LNCAP (cell line): ENCODE measurements around the gene PARN.

Source experiments
- TF ChIP-seq, protein P1 (sequence below): fragments of 450-650 bp; IDR thresholded peaks from 2 replicates; pipeline ENCODE4 v1.5.1; 2017; ENCODE audit warnings: mild to moderate bottlenecking

PARN gene

DNA sequence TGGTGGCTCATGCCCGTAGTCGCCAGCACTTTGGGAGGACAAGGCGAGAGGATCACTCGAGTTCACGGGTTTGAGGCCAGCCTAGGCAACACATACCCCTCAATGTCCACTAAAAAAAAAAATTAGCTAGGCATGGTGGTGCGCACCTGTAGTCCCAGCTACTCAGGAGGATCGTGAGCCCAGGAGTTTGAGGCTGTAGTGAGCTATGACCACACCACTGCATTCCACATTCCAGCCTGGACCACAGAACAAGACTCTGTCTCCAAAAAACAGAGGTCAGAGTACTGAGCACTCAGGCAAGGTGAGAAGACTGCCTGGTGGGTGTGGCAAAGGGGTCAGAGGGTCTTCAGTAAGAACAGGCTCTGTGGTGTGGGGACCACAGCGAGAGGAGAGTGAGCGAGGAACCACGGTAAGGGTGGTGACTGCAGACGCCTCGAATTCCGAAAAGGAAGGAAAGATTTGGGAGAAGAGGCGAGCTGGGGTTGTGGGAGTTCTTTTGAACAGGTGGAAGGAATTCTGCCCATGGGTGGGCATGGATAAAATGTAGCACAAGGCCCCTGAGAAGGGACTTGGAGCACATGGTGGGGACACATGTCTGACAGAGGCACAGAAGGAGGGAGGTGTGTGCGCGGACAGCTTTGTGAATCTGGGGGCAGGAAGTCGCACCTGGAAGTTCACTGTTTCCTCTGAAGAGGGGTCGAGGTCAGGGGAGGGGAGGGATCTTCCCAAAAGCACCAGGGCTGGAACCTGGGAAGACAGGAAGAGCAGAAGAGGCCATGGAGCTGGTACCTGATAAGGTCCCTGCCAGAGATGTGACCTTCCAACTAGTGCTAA, 134.6 kb downstream of the PARN start:
- TF ChIP-seq, protein P1, sequence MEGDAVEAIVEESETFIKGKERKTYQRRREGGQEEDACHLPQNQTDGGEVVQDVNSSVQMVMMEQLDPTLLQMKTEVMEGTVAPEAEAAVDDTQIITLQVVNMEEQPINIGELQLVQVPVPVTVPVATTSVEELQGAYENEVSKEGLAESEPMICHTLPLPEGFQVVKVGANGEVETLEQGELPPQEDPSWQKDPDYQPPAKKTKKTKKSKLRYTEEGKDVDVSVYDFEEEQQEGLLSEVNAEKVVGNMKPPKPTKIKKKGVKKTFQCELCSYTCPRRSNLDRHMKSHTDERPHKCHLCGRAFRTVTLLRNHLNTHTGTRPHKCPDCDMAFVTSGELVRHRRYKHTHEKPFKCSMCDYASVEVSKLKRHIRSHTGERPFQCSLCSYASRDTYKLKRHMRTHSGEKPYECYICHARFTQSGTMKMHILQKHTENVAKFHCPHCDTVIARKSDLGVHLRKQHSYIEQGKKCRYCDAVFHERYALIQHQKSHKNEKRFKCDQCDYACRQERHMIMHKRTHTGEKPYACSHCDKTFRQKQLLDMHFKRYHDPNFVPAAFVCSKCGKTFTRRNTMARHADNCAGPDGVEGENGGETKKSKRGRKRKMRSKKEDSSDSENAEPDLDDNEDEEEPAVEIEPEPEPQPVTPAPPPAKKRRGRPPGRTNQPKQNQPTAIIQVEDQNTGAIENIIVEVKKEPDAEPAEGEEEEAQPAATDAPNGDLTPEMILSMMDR: no peak

DNA sequence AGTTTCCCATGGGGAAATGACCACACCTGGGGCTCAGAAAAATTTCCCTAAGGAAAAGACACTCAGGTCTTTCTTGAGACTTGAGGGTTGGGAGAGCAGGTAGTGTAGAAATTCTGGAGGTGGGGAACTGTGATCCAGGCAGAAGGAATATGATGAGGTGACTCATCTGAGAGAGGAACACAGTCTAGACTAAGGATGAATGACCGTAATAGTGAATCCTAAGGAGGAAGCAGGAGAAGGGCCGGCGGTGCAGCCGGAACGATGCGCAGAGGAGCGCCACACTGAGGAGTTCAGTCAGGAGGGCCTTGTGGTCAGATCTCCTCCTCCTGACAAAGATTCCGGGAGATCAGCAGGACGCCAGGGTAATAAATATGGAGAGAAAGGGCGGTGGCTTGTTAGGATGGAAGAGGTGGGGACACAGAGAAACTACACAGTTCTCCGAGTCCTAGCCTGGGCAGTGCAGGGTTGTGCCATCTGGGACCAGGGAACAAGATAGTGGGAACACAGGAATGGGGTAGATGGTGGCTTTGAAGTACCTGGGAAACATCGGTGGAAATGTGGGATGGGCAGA, 135.6 kb downstream of the PARN start:
- TF ChIP-seq, protein P1: no peak

DNA sequence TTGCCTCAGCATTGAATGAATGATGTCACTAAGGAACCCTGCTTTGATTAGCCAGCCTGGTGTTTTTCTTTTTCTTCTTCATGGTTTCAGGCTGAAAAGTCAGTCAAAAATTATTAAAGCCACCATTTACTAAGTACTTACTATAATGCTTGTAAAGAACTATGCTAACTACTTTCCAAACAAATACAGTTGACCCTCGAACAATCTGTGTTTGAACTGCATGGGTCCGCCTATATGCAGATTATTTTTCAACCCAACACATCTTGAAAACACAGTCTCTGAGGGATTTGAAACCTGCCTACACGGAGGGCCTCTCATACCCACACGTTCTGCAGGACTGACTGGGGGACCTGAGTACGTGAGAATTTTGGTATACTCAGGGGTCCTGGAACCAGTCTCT, 136.3 kb downstream of the PARN start:
- TF ChIP-seq, protein P1: no peak

DNA sequence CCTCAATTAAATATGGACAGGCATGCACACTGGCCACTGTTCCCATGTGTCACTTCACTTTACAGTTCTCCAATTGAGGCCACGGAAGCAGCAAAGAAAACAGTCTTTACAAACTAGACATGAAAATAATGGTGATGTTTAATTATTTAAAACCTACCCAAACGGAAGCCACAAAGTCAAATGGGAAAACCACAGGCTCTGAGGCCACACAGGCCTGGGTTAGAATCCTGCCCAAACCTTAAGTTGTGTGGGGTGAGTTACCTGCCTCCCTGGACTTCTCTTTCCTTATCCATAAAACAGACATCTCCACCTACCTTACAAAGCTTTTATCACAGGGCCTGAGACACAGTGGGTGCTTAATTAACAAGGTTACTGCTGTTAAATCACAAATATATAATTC, 137.4 kb downstream of the PARN start:
- TF ChIP-seq, protein P1: no peak

DNA sequence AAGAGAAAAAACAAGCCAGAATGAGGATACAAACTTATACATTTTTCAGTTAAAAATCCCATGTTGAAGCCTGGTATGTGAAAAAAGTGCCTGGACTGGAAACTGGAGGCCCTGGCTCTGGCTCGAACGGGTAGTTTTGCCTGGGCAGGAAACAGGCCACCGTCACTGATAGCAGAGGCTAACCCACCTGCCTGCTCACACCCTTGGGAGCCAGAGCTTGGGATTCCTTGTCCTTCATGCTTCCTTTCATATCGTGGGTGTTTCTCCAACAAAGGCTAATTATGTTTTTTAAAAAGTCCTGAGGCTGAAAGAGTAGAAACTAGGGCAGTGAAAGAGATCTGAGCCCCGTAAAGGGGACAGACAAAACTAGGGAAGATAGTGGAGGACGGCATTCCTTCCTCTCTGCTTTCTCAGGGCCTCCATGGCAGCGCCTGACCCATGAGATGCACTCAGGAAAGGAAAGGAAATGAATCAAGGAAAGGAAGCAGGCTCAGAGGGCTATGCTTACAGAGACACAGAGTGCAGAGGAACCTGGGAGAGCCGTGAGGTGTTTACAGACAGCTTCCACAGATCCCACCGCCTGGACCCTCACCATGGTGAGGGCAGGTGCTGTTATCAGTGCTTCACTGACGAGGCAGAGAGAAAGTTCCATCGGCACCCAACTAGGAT, 138.1 kb downstream of the PARN start:
- TF ChIP-seq, protein P1: no peak

DNA sequence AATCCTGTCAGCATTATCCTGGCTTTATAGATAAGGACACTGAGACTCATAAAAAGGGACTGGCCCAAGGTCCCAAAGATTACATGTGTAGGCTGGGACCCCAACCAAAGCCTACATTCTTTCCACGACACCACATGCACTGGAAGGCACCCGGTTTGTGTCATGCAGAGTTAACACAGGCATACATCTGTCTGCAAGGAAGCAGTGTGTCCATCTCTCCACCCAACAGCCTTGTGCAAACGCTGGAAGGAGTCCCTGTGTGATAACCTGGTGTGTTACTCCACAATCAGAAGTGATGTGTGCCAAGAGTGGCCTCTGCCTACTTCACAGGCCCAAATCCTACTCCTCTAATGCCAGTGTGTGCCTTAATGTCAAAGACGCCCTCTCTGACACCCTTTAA, 139.8 kb downstream of the PARN start:
- TF ChIP-seq, protein P1: no peak

DNA sequence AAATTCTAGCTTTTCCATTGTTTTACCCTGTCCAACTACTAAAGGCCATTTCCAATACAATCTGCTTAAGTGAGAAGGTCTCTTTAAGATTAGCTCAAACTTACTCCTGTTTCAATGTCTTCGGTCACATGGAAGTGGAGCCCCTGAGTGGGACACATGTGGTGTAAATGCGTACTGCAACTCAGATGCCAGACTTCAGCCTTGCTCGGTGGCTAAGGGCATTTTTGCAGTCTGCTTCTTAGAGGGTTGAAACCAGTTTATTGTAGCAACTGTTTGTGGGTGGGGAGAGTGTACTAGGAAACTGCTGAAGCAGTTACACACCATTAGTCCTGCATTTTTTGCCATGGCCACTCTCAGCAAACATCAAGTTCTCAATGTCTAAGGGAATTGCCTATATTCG, 140.6 kb downstream of the PARN start:
- TF ChIP-seq, protein P1: no peak
